ENCODE data around the gene MAP4K4. TPM values are rescaled to one million over a fixed set of nuclear protein-coding genes. Genes with fewer than 3 reads are reported as not detected.

MAP4K4 gene
- total and polyA plus RNA-seq, 9 donors, result 62.3 to 153 (median 133) TPM

Other genes with a start within 250 kb of the MAP4K4 start
- 1.9 TPM for gene RFX8, start 222.6 kb upstream of the MAP4K4 start, total RNA-seq
- 1 to 10 TPM; 1.8 to 3.1 (median 2.2) TPM for gene RFX8, start 222.6 kb upstream of the MAP4K4 start, polyA plus RNA-seq (ENCODE audit: insufficient read depth in 1 of 8, insufficient read length in 8 of 8, low replicate concordance in 1 of 8)